ENCODE measurements around the gene PLEKHM1. TPM values are rescaled to one million over a fixed set of nuclear protein-coding genes. Genes with fewer than 3 reads are reported as not detected.

Gene PLEKHM1
- total RNA-seq, 2 donors from 2014 or later: 30.4 to 33.3 TPM

- H3K4me3 Mint-ChIP-seq: no peak overlapping the region
- peaks cover 0 to 3% of the 10 kb centered on the region in 2 donors for H3K36me3 Mint-ChIP-seq (ENCODE audit: insufficient read depth in 2 of 2)
- no peaks in the 10 kb centered on the region for H3K9me3 Mint-ChIP-seq
- no peak overlapping the region for H3K27ac Mint-ChIP-seq
- peaks cover 18% of the 10 kb centered on the region for H3K27me3 Mint-ChIP-seq (ENCODE audit: low read depth)
- DNase-seq: no peak
- H3K4me1 Mint-ChIP-seq (ENCODE audit: low read depth): peaks cover 31% of the 10 kb centered on the region
- ATAC-seq (replicated peaks in 1 of 2): no peak
Measured at GRCh38 chr17:45391918-45392317, 98.6 kb downstream of the PLEKHM1 start.

- Mint-ChIP-seq H3K4me3 (no peak overlapping the region), H3K27me3 (ENCODE audit: low read depth) (peaks cover 18% of the 10 kb centered on the region), H3K36me3 (ENCODE audit: insufficient read depth in 2 of 2) (peaks cover 0 to 1% of the 10 kb centered on the region in 2 donors), H3K27ac (no peak overlapping the region), H3K9me3 (no peaks in the 10 kb centered on the region), H3K4me1 (ENCODE audit: low read depth) (peaks cover 31% of the 10 kb centered on the region)
- DNase-seq (no peak), ATAC-seq (replicated peaks in 1 of 2) (no peak)
Measured at GRCh38 chr17:45391291-45391690, 99.2 kb downstream of the PLEKHM1 start.

GRCh38 chr17:45389354-45389753 is 101.2 kb downstream of the PLEKHM1 start:
- no peak for DNase-seq
- no peak for ATAC-seq (replicated peaks in 1 of 2)
- Mint-ChIP-seq H3K36me3 (ENCODE audit: insufficient read depth in 2 of 2) (no peaks in the 10 kb centered on the region), H3K9me3 (no peaks in the 10 kb centered on the region), H3K4me1 (ENCODE audit: low read depth) (peaks cover 43% of the 10 kb centered on the region), H3K27me3 (ENCODE audit: low read depth) (peaks cover 18% of the 10 kb centered on the region), H3K4me3 (no peak overlapping the region), H3K27ac (no peak overlapping the region)

GRCh38 chr17:45388604-45389325 is 101.8 kb downstream of the PLEKHM1 start:
- Mint-ChIP-seq H3K9me3 (no peaks in the 10 kb centered on the region), H3K27ac (no peak overlapping the region), H3K36me3 (ENCODE audit: insufficient read depth in 2 of 2) (no peaks in the 10 kb centered on the region), H3K4me1 (ENCODE audit: low read depth) (peaks cover 49% of the 10 kb centered on the region), H3K27me3 (ENCODE audit: low read depth) (peaks cover 18% of the 10 kb centered on the region), H3K4me3 (peak overlapping the region; percentile 5 to 13)
- no peak for DNase-seq
- ATAC-seq (replicated peaks in 1 of 2): peak in 1 of 2 donors; percentile 32

- peaks cover 18% of the 10 kb centered on the region for H3K27me3 Mint-ChIP-seq (ENCODE audit: low read depth)
- DNase-seq: no peak
- H3K4me3 Mint-ChIP-seq: no peak overlapping the region
- H3K4me1 Mint-ChIP-seq (ENCODE audit: low read depth): peaks cover 56% of the 10 kb centered on the region
- H3K27ac Mint-ChIP-seq: peak overlapping the region; percentile 4
- no peaks in the 10 kb centered on the region for H3K9me3 Mint-ChIP-seq
- H3K36me3 Mint-ChIP-seq (ENCODE audit: insufficient read depth in 2 of 2): no peaks in the 10 kb centered on the region
- no peak for ATAC-seq (replicated peaks in 1 of 2)
Measured at GRCh38 chr17:45387739-45388138, 102.8 kb downstream of the PLEKHM1 start.

GRCh38 chr17:45386178-45386577 is 104.3 kb downstream of the PLEKHM1 start:
- Mint-ChIP-seq H3K27me3 (ENCODE audit: low read depth) (peaks cover 12% of the 10 kb centered on the region), H3K4me1 (ENCODE audit: low read depth) (peaks cover 60% of the 10 kb centered on the region), H3K9me3 (no peaks in the 10 kb centered on the region), H3K27ac (no peak overlapping the region), H3K4me3 (no peak overlapping the region), H3K36me3 (ENCODE audit: insufficient read depth in 2 of 2) (no peaks in the 10 kb centered on the region)
- DNase-seq (no peak), ATAC-seq (replicated peaks in 1 of 2) (no peak)

Other genes starting within 250 kb of the PLEKHM1 start
- 1 to 10 TPM; 1.4 to 1.7 TPM for gene SPATA32, start 228.6 kb downstream of the PLEKHM1 start, total RNA-seq
- 10 to 100 TPM; 71.8 to 78.0 TPM for gene MAP3K14, start 173.7 kb downstream of the PLEKHM1 start, total RNA-seq
- gene ARHGAP27, start 57.9 kb downstream of the PLEKHM1 start, total RNA-seq: 10 to 100 TPM; 41.4 to 42.6 TPM

All from activated T-cell treated with anti-CD3 and anti-CD28 coated beads, Interleukin-2, amount 50 U/mL, for 72 hours (primary cell).